ENCODE measurements around the gene TRDMT1.
A peak's percentile ranks its signal among the peaks of the same experiment; 100 is the strongest.

TRDMT1 gene

DNA sequence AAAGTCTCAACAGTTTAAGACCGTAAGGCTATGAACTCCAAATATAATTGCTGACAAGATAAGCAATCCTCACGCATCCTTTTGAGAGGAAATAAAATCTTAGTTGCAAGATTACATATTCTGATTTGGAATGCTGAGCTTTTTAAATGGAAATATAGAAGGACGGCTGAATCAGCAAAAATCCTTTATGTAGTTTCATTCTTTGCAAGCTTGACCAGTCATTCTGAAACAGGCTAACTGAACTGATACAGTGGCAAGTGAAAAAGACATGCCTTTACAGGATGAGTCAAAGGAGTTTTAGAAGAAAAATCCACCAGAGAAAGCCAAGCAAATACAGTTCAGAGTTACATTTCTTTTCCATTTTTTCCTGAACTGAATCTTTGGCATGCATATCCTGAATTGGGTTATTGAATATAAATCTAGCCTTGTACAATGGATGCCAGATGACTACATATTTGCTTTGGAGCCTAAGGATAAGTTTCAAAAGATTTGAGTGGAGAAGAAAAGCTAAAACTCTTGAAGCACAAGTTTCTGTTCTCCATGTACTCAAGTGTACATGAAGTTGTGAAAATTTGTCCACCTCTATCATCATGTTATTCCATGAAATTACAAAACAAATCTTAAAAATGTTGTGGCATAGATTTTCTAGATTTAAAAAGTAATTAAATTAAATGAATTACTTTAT, 30.9 kb upstream of the TRDMT1 start:
- DNase-seq (ENCODE audit: insufficient read length, low spot score) (no peak), FAIRE-seq (peak; percentile 87)

DNA sequence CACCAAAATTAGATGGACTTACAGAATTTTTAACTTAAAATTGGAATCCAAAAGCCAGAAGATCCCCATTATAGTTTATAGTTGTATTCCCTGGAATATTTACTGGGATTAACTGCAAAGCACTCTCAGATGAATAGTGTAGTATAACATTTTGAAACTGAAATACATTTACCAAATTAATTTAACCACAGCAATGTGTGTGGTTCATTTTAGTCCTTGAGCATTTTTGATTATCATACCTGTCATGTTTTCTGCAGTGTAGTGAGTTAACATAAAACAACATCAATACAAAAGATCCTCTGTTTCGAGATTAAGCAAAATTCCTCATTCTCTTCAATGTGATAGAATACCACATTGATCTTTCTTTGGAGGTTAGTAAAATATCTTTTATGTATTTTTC, 30.3 kb upstream of the TRDMT1 start:
- no peak for FAIRE-seq
- no peak for DNase-seq (ENCODE audit: insufficient read length, low spot score)

DNA sequence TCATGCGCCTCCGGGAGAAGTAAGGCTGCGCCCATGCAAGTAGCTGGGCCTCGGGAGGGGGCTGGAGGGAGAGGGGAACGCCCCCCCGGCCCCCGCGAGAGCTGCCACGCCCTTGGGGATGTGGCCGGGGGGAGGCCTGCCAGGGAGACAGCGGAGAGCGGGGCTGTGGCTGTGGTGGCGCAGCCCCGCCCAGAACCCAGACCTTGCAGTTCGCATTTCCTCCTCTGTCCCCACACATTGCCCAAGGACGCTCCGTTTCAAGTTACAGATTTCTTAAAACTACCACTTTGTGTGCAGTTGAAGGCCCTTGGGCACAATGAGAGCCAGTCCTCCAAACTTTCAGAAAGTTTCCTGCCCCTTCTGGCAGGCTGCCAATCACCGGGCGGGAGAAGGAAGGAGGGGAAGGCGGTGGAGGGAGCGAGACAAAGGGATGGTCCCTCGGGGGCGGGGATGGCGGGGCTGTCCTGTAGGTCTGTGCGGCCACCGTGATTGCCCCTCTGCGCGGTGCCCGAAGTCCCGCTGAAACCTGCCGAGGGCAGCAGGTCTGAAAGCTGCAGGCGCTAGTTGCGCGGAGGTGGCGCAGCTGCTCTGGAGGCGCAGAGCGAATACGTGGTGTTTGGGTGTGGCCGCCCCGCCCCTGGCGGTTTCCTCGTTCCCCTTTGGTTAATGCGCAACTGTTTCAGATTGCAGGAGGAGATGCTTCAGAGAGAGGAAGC, 28.7 kb upstream of the TRDMT1 start:
- peak; percentile 89 for FAIRE-seq
- peak; percentile 26 for DNase-seq (ENCODE audit: insufficient read length, low spot score)

DNA sequence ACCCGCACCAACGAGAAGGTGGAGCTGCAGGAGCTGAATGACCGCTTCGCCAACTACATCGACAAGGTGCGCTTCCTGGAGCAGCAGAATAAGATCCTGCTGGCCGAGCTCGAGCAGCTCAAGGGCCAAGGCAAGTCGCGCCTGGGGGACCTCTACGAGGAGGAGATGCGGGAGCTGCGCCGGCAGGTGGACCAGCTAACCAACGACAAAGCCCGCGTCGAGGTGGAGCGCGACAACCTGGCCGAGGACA, 28.2 kb upstream of the TRDMT1 start:
- DNase-seq (ENCODE audit: insufficient read length, low spot score) (no peak), FAIRE-seq (peak; percentile 18)

GRCh38 chr10:17229016-17229716, 27.7 kb upstream of the TRDMT1 start:
- FAIRE-seq (no peak), DNase-seq (ENCODE audit: insufficient read length, low spot score) (no peak)

- FAIRE-seq, result peak; percentile 86
- DNase-seq (ENCODE audit: insufficient read length, low spot score), result peak; percentile 35
Observed at GRCh38 chr10:17228091-17229015, 26.9 kb upstream of the TRDMT1 start, which contains the start of gene VIM. TSS of gene VIM (plus strand) at chr10:17228241. CDS start at chr10:17229423, 1,182 bp downstream.

GRCh38 chr10:17227367-17228090, 26.1 kb upstream of the TRDMT1 start:
- DNase-seq (ENCODE audit: insufficient read length, low spot score) (no peak), FAIRE-seq (peak; percentile 77)

DNA sequence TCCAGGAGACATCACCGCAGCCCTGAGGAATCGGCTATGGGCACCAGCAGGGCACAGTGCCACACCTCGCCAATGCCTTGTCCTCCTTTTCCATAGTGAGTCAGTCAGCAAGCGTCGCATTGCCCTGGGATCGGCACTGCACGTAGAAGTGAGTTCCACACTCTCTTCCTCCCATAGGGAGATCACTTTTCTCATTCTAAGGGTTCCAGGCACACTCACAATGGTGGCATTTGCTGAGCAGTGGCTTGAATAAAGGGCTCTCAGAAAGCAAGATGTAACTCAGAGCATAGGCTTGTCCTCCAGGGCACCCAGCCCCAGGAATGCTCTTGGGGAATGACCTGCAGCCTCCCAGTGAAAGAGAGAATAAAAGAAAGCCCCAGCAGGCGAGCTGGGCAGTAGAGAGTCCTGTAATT, 25.4 kb upstream of the TRDMT1 start:
- DNase-seq (ENCODE audit: insufficient read length, low spot score), result no peak
- no peak for FAIRE-seq

GRCh38 chr10:17225808-17226207, 24.3 kb upstream of the TRDMT1 start:
- DNase-seq (ENCODE audit: insufficient read length, low spot score), result no peak
- FAIRE-seq, result no peak

DNA sequence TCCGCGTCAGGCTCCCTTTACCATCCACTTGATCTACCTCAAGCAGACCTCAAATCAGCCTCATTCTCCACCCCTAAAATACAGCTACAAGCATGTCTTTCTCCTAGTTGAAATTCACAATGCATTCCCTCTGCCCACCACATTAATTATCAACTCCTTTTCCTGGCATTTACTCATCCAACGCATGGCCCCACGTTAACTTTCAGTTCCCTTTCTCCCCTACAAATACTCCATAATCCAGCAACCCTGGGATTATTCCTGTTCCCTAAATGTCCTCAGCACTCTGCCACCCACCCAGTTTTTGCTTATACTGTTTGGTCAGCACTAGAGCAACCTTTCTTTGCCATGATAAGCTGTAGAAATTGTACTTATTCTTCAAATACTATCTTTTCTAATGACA, 20.9 kb upstream of the TRDMT1 start:
- DNase-seq (ENCODE audit: insufficient read length, low spot score) (no peak), FAIRE-seq (no peak)

DNA sequence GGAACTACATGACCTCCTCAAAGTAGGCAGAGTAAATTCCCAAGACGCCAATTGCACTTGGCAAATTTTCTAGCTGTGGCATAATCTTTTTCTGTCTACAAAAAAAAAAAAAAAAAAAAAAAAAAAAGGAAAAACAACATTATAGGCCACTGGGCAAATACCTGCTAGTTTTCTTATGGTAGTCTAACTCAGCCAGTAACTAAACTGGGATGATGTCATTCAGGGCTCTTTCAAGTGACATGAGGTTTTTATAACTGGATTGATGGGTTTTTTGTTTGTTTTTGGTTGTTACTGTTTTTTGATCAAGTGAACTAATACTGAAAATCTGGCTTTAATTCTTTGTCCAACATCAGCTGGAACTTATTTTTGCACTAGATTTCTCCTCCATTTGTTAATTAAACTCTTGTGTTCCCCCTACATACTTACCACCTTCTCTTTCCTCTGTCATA, 19.2 kb upstream of the TRDMT1 start:
- DNase-seq (ENCODE audit: insufficient read length, low spot score) (no peak), FAIRE-seq (no peak)

DNA sequence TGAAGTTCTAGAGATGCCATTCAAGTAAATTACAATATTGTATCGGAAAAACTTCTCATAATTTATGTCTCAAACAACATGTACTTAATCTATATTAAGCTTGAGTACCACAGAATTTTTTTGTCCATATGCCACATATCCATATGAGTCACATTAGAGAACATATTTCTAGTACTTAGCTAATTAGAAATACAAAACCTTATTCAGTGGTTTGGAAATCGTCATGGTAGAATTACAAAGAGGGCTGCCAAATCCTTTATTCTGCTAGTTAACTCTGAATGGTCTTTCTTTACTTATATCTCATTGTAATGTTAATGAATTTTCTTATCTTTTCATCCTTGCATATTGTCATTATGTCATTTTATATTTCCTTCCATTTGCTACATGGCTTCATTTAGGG, 17.6 kb upstream of the TRDMT1 start:
- DNase-seq (ENCODE audit: insufficient read length, low spot score) (no peak), FAIRE-seq (no peak)

DNA sequence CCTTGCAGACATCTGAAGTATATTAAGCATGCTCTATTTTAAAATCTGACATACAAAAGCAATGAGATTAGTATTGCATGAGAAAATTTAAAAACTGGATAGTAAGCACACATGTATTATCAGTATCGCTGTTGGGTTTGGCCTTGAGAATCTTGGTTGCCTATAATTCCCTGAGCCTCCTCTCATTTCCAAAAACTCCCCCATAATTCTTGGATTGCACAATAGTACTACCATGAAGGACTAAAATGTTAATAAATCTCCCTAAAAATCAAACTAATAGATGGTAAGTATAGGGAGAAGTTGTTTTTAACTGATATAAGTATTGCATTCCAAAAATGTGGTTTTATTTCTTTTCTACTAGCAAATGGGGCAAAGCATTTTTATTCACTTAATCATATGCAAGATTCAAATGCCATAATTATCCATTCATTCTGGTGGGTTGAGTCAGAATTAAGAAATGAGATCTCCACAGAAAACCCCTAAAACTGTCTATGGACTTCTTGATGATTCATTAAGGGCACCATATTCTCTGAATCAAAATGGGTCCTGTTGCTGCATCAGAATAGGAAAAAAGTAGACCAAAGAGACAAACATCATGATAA, 16.3 kb upstream of the TRDMT1 start:
- no peak for DNase-seq (ENCODE audit: insufficient read length, low spot score)
- no peak for FAIRE-seq

GRCh38 chr10:17216901-17217395, 15.5 kb upstream of the TRDMT1 start:
- FAIRE-seq, result no peak
- no peak for DNase-seq (ENCODE audit: insufficient read length, low spot score)

DNA sequence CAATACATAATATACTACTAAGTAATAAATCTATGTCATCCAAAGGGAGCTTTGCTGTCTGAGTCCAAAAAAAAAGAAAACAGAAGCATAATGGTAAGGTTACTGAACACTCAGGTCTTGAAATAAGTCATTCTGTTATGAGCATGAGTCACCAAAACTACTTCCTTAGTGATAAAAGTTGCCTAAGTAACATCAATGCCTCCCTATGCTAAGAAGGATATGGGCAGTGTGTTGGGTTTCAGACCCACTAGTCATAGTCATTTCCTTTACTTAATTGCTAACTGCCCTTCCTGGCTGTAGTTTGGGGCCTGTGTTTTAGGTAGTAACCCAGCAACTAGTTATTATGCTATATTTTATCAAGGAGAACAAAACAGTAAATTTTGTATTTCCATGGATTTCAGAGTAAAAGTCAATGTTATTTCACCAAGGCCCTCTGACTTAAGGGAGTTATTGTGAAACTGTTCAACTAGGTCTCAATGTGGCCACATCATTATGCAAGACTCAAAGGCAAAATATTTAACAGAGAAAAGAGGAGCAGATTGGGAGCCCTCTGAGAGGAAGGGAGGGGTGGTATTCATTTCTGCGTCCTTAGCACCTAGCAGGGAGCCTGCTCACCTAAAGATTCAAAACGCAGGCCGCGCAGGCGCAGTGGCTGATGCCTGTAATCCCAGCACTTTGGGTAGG, 14.9 kb upstream of the TRDMT1 start:
- peak; percentile 90 for FAIRE-seq
- DNase-seq (ENCODE audit: insufficient read length, low spot score), result no peak

DNA sequence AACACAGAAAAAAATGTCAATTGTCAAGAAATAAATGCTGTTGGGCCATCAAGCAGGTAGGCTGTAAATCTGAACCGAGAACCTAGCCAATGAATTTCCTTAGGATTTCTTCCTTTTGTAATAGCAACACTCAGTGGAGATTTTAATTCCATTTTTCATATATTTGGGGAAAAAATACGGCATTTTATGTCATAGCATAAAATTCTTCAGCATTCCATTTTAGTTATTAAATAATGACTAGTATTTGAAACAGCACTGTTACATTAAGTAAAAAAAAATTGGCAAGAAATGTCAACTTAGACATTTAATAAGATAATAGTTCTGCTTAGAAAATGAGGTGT, 14.3 kb upstream of the TRDMT1 start:
- DNase-seq (ENCODE audit: insufficient read length, low spot score) (no peak), FAIRE-seq (no peak)

- peak; percentile 11 for FAIRE-seq
- no peak for DNase-seq (ENCODE audit: insufficient read length, low spot score)
Observed at GRCh38 chr10:17214971-17215781, 13.7 kb upstream of the TRDMT1 start.

DNA sequence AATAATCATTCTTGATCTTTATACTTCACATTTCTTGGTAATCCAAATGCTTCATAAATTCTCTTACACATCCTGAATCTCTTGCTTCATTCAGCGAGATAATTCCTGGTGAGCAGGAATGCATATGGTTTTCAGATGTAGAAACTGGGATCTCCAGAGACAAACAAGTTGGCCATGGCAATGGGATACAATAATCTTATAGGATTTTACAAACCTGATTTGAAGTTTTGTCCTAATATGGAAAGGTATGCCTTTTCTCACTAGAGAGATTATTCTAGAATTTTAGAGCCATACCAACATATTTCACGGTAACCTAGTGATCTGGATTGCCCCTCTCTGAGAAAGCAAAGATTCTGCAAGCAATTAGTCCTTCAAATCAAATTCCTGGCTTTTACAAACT, 13.1 kb upstream of the TRDMT1 start:
- DNase-seq (ENCODE audit: insufficient read length, low spot score) (no peak), FAIRE-seq (no peak)

Data from GM19239 (cell line).